Common myeloid progenitor, CD34-positive (primary cell): Measurements from ENCODE around the gene TMED6.
"Not testable (repeated sequence)": the region's sequence is repeated elsewhere in the genome, so short reads cannot be mapped to it uniquely, and the experiment has no call there.

Experiments used
- CTCF ChIA-PET: fragments of 350-600 bp; sonication (Branson Sonifier 250); formaldehyde crosslinking; loops from one replicate; lab custom pipeline; 2021; ENCODE audit warnings: antibody characterized with exemption; lab: Charles Lee
- POLR2A ChIA-PET: fragments of 350-600 bp; sonication (Branson Sonifier 250); formaldehyde crosslinking; loops from one replicate; lab custom pipeline; 2021; ENCODE audit warnings: antibody characterized with exemption; lab: Charles Lee
- DNase-seq, 3 donors: peaks; one replicate each; pipeline versions ENCODE4 v3.0.0 to v3.0.0-alpha.2; 2013
- H3K27ac ChIP-seq, 2 experiments: 1 replicate in 1 of 2; 2 replicates in 1 of 2; pipeline ENCODE4 v1.7.0; 2013; ENCODE audit warnings: inconsistent platforms in 2 of 2, low read length in 2 of 2, mild to moderate bottlenecking in 2 of 2, low read depth in 1 of 2, moderate library complexity in 1 of 2; ENCODE audit not compliant: severe bottlenecking in 2 of 2, insufficient read depth in 1 of 2, poor library complexity in 1 of 2
- H3K27me3 ChIP-seq, 5 experiments: replicated peaks in 2 of 5; 1 replicate in 3 of 5; 2 replicates in 2 of 5; pipeline versions ENCODE4 v1.6.1 to v1.7.0; 2013; ENCODE audit warnings: low read length in 4 of 5, mild to moderate bottlenecking in 2 of 5, moderate library complexity in 2 of 5, inconsistent platforms in 1 of 5; ENCODE audit not compliant: insufficient read depth in 5 of 5, control insufficient read depth in 4 of 5
- H3K36me3 ChIP-seq, 4 experiments: 1 replicate in 2 of 4; 2 replicates in 2 of 4; pipeline versions ENCODE4 v1.6.1 to v1.7.0; 2013; ENCODE audit warnings: low read length in 3 of 4, control low read depth in 1 of 4, mild to moderate bottlenecking in 1 of 4; ENCODE audit not compliant: control insufficient read depth in 4 of 4, insufficient read depth in 4 of 4
- H3K4me1 ChIP-seq, 4 experiments: 1 replicate in 3 of 4; 2 replicates in 1 of 4; pipeline versions ENCODE4 v1.6.1 to v1.7.1; 2013; ENCODE audit warnings: low read length in 3 of 4, mild to moderate bottlenecking in 3 of 4, control low read depth in 1 of 4, inconsistent platforms in 1 of 4, moderate library complexity in 1 of 4; ENCODE audit not compliant: control insufficient read depth in 4 of 4, insufficient read depth in 4 of 4; ENCODE audit errors: control extremely low read depth in 1 of 4
- H3K4me3 ChIP-seq, 7 experiments: 1 replicate in 4 of 7; 2 replicates in 3 of 7; pipeline versions ENCODE4 v1.5.1 to v1.7.0; 2013; ENCODE audit warnings: mild to moderate bottlenecking in 7 of 7, low read length in 6 of 7, moderate library complexity in 6 of 7, inconsistent platforms in 2 of 7, low read depth in 2 of 7, control low read depth in 1 of 7; ENCODE audit not compliant: insufficient read depth in 4 of 7, control insufficient read depth in 1 of 7; ENCODE audit errors: extremely low read depth in 1 of 7
- H3K9me3 ChIP-seq, 5 experiments: 1 replicate in 4 of 5; 2 replicates in 1 of 5; pipeline versions ENCODE4 v1.6.1 to v1.7.1; 2013; ENCODE audit warnings: low read length in 4 of 5, mild to moderate bottlenecking in 2 of 5, inconsistent platforms in 1 of 5, low read depth in 1 of 5, moderate library complexity in 1 of 5; ENCODE audit not compliant: control insufficient read depth in 4 of 5, insufficient read depth in 2 of 5; ENCODE audit errors: control extremely low read depth in 1 of 5
- WGBS: methylation state at CpG from one replicate; pipeline ENCODE4 v1.1.5; 2013; ENCODE audit not compliant: insufficient coverage; 5-methylcytosine and 5-hydroxymethylcytosine counted together

Gene TMED6

GRCh38 chr16:69298261-69298660, 53.3 kb downstream of the TMED6 start:
- Histone ChIP-seq H3K4me3 (no peak overlapping the region), H3K4me1 (no peaks in the 10 kb centered on the region), H3K27ac (no peak overlapping the region), H3K9me3 (no peaks in the 10 kb centered on the region), H3K27me3 (no peaks in the 10 kb centered on the region), H3K36me3 (no peaks in the 10 kb centered on the region)
- WGBS, result 100% methylated on average over 1 of the region's 4 CpGs
- ChIA-PET POLR2A (no interaction called here), CTCF (no interaction called here)
- no peak for DNase-seq

- not testable (repeated sequence) for H3K4me3 ChIP-seq, H3K27ac ChIP-seq, H3K36me3 ChIP-seq, DNase-seq, H3K4me1 ChIP-seq, H3K9me3 ChIP-seq, H3K27me3 ChIP-seq
- WGBS, result 93% methylated on average over 3 of the region's 7 CpGs
- CTCF ChIA-PET, result interaction anchor here (1.0 to 1.5 kb wide), 2 partner anchors 11 to 147 kb away, joined by 3 read pairs; no protein-coding TSS in a partner anchor
- POLR2A ChIA-PET, result interaction anchor here (0.6 kb wide), 1 partner anchor 93 kb away, joined by 4 read pairs; no protein-coding TSS in a partner anchor
Measured at GRCh38 chr16:69296771-69297170, 54.8 kb downstream of the TMED6 start.

GRCh38 chr16:69294051-69294450, 57.5 kb downstream of the TMED6 start:
- H3K4me3 ChIP-seq, result no peak overlapping the region
- no peaks in the 10 kb centered on the region for H3K4me1 ChIP-seq
- H3K36me3 ChIP-seq, result no peaks in the 10 kb centered on the region
- H3K27me3 ChIP-seq, result no peaks in the 10 kb centered on the region
- WGBS, result 100% methylated on average over 1 of the region's 1 CpG
- no peak overlapping the region for H3K27ac ChIP-seq
- DNase-seq, result no peak
- no peaks in the 10 kb centered on the region for H3K9me3 ChIP-seq
- ChIA-PET POLR2A (no interaction called here), CTCF (no interaction called here)

GRCh38 chr16:69293401-69293800, 58.2 kb downstream of the TMED6 start:
- H3K4me1 ChIP-seq, result no peaks in the 10 kb centered on the region
- H3K4me3 ChIP-seq, result no peak overlapping the region
- WGBS, result 93% methylated on average over 3 of the region's 3 CpGs
- no peaks in the 10 kb centered on the region for H3K9me3 ChIP-seq
- H3K27ac ChIP-seq, result no peak overlapping the region
- CTCF ChIA-PET, result no interaction called here
- POLR2A ChIA-PET, result no interaction called here
- no peaks in the 10 kb centered on the region for H3K27me3 ChIP-seq
- DNase-seq, result no peak
- no peaks in the 10 kb centered on the region for H3K36me3 ChIP-seq
